HepG2 (cell line): ENCODE data around the gene IFNA7. TPM values are rescaled to one million over a fixed set of nuclear protein-coding genes. Genes with fewer than 3 reads are reported as not detected.

Experiments
- ATAC-seq: fragments of 200-7000 bp; cut with Tn5 transposase; 3 replicates; pipeline ENCODE4 v1.9.1; 2020; ENCODE audit warnings: mild to moderate bottlenecking, moderate library complexity
- BruUV-seq: library from RNA; stranded (reverse); fragments of 400-500 nt; replicated peaks from 2 replicates; lab custom pipeline; 2021; lab: Mats Ljungman, UMichigan
- CTCF ChIA-PET: fragments of 300-600 bp; formaldehyde crosslinking; extraction: SDS; loops from one replicate; lab custom pipeline; 2021; ENCODE audit warnings: low total read pairs, inconsistent platforms, low intra/inter-chr PET ratio; lab: Yijun Ruan, JAX
- POLR2A ChIA-PET: fragments of 350-600 bp; sonication (Branson Sonifier 250); formaldehyde crosslinking; loops from one replicate; lab custom pipeline; 2020; ENCODE audit warnings: antibody characterized with exemption, inconsistent platforms; lab: Yijun Ruan, JAX
- DNase-seq: peaks from one replicate; pipeline ENCODE4 v3.0.0-alpha.2; 2015; ENCODE audit warnings: low spot score
- FAIRE-seq: peaks from 3 replicates; lab custom pipeline; 2011; peaks lifted over from hg19 to GRCh38; lab: Jason Lieb, UNC
- H2AFZ ChIP-seq: one replicate; pipeline ENCODE4 v1.6.1; 2011; ENCODE audit warnings: low read length, inconsistent platforms
- H3K27ac ChIP-seq: fragments of 300-600 bp; 3 replicates; pipeline ENCODE4 v1.8.0; 2011; ENCODE audit warnings: mixed run types, mild to moderate bottlenecking, mixed read lengths, low read length, inconsistent platforms; ENCODE audit not compliant: insufficient read depth; ENCODE audit errors: extremely low read length
- H3K27me3 ChIP-seq, 2 experiments: fragments of 200-600 bp in 1 of 2; 2 replicates in 1 of 2; 3 replicates in 1 of 2; pipeline versions ENCODE4 v1.6.0 to v1.8.0; 2011; ENCODE audit warnings: low read length in 2 of 2, mild to moderate bottlenecking in 2 of 2, moderate library complexity in 2 of 2, inconsistent platforms in 1 of 2; ENCODE audit not compliant: insufficient read depth in 2 of 2, control insufficient read depth in 1 of 2
- H3K36me3 ChIP-seq, 2 experiments: fragments of 200-600 bp in 1 of 2; replicated peaks in 1 of 2; 2 replicates in 1 of 2; 3 replicates in 1 of 2; pipeline versions ENCODE4 v1.5.1 to v1.8.0; 2011; ENCODE audit warnings: low read length in 2 of 2, inconsistent platforms in 1 of 2; ENCODE audit not compliant: insufficient read depth in 2 of 2, control insufficient read depth in 1 of 2
- H3K4me1 ChIP-seq: 2 replicates; pipeline ENCODE4 v1.5.1; 2012; ENCODE audit warnings: low read length, inconsistent platforms; ENCODE audit not compliant: insufficient read depth
- H3K4me2 ChIP-seq: 2 replicates; pipeline ENCODE4 v1.6.0; 2011; ENCODE audit warnings: low read depth, low read length, inconsistent platforms
- H3K4me3 ChIP-seq, 3 experiments: fragments of 200-600 bp in 1 of 3; sonication (generic), shearing (Covaris generic) in 1 of 3; replicated peaks in 1 of 3; 2 replicates each; pipeline ENCODE4 v1.5.1; 2011 to 2016; ENCODE audit warnings: low read length in 3 of 3, inconsistent platforms in 2 of 3, low read depth in 2 of 3, mild to moderate bottlenecking in 2 of 3, control low read depth in 1 of 3, mixed read lengths in 1 of 3; ENCODE audit not compliant: insufficient read depth in 1 of 3
- H3K79me2 ChIP-seq: one replicate; pipeline ENCODE4 v1.6.1; 2011; ENCODE audit warnings: low read length, inconsistent platforms; ENCODE audit not compliant: insufficient read depth
- H3K9ac ChIP-seq: 2 replicates; pipeline ENCODE4 v1.6.0; 2011; ENCODE audit warnings: mild to moderate bottlenecking, low read depth, low read length, inconsistent platforms; ENCODE audit not compliant: insufficient read depth
- H3K9me3 ChIP-seq: 2 replicates; pipeline ENCODE4 v1.5.1; 2012; ENCODE audit warnings: mild to moderate bottlenecking, low read length
- H4K20me1 ChIP-seq: 2 replicates; pipeline ENCODE4 v1.6.0; 2011; ENCODE audit warnings: inconsistent platforms, mild to moderate bottlenecking, low read length, moderate library complexity; ENCODE audit not compliant: insufficient read depth
- GATA4 ChIP-seq: sonication (generic); IDR thresholded peaks from 2 replicates; pipeline ENCODE4 v1.6.1; 2016; ENCODE audit warnings: antibody characterized with exemption, low read depth, borderline replicate concordance
- ZNF7 ChIP-seq: IDR thresholded peaks from 2 replicates; pipeline ENCODE4 v1.6.1; 2016; ENCODE audit warnings: missing biosample characterization, missing genetic modification reagents
- ZNF768 ChIP-seq: sonication (generic); formaldehyde crosslinking; IDR thresholded peaks from 2 replicates; pipeline ENCODE4 v1.4.0; 2020; ENCODE audit warnings: missing genetic modification reagents
- whole genome bisulfite sequencing: methylation state at CpG from one replicate; pipeline ENCODE4 v1.1.6; 2017; ENCODE audit warnings: low lambda C conversion rate; 5-methylcytosine and 5-hydroxymethylcytosine counted together
- in situ Hi-C: cut with HindIII; loops from 2 replicates; pipeline ENCODE4 v1.10.0; 2017; ENCODE audit warnings: low pct_unique_long_range_greater_than_20kb; ENCODE audit not compliant: extremely low pct_ligation_motif_present
- intact Hi-C: fragments of 100-400 bp; cut with micrococcal nuclease; formaldehyde crosslinking; loops from one replicate; pipeline ENCODE4 v1.10.0; 2022; ENCODE audit not compliant: unreplicated experiment
- polyA plus RNA-seq, 8 experiments: library from polyadenylated mRNA; depleted of rRNA in 3 of 8; stranded (reverse) in 7 of 8; unstranded in 1 of 8; fragments of >200 nt; fragmentation: Illumina TruSeq in 4 of 8; extraction: Trizol in 4 of 8; gene quantifications; 2 replicates each; pipeline versions ENCODE4 v1.2.1 to v1.2.3, GENCODE V29; 2011 to 2016; ENCODE audit warnings: low read depth in 4 of 8, missing spikeins in 1 of 8, mixed read lengths in 1 of 8; ENCODE audit not compliant: insufficient read depth in 1 of 8
- small RNA-seq, 3 experiments: library from RNA; depleted of rRNA; stranded (forward); fragments of <200 nt; gene quantifications; one replicate each; pipeline ENCODE3, GENCODE V24; 2012; ENCODE audit warnings: low read depth in 2 of 3, low replicate concordance in 1 of 3; ENCODE audit not compliant: insufficient read length in 3 of 3, insufficient read depth in 2 of 3
- total RNA-seq, 5 experiments: library from RNA; depleted of rRNA; stranded (reverse); fragments of >200 nt; fragmentation: Illumina TruSeq; extraction: Trizol; gene quantifications; 2 replicates each; pipeline ENCODE4 v1.2.3, GENCODE V29; 2016; ENCODE audit warnings: low read depth in 1 of 5
- TF ChIP-seq, protein P1 (sequence below): sonication (generic); formaldehyde crosslinking; IDR thresholded peaks from 2 replicates; pipeline ENCODE4 v1.5.1; 2020; ENCODE audit warnings: mild to moderate bottlenecking, missing genetic modification reagents, moderate library complexity
- TF ChIP-seq, protein P2 (sequence below): IDR thresholded peaks from 2 replicates; pipeline ENCODE4 v1.6.1; 2012; ENCODE audit warnings: low read depth, low read length, improper control_type of control experiment

Gene IFNA7
- total and polyA plus RNA-seq, 2 of the 13 experiments (the other 11 are each of a cell fraction or from before 2014, with no cell fraction given): not detected

- intact Hi-C loops: no loop called here
- H3K36me3 ChIP-seq: no peaks in the 10 kb centered on the region
- no peak overlapping the region for H3K4me3 ChIP-seq
- TF ChIP-seq, protein P1, sequence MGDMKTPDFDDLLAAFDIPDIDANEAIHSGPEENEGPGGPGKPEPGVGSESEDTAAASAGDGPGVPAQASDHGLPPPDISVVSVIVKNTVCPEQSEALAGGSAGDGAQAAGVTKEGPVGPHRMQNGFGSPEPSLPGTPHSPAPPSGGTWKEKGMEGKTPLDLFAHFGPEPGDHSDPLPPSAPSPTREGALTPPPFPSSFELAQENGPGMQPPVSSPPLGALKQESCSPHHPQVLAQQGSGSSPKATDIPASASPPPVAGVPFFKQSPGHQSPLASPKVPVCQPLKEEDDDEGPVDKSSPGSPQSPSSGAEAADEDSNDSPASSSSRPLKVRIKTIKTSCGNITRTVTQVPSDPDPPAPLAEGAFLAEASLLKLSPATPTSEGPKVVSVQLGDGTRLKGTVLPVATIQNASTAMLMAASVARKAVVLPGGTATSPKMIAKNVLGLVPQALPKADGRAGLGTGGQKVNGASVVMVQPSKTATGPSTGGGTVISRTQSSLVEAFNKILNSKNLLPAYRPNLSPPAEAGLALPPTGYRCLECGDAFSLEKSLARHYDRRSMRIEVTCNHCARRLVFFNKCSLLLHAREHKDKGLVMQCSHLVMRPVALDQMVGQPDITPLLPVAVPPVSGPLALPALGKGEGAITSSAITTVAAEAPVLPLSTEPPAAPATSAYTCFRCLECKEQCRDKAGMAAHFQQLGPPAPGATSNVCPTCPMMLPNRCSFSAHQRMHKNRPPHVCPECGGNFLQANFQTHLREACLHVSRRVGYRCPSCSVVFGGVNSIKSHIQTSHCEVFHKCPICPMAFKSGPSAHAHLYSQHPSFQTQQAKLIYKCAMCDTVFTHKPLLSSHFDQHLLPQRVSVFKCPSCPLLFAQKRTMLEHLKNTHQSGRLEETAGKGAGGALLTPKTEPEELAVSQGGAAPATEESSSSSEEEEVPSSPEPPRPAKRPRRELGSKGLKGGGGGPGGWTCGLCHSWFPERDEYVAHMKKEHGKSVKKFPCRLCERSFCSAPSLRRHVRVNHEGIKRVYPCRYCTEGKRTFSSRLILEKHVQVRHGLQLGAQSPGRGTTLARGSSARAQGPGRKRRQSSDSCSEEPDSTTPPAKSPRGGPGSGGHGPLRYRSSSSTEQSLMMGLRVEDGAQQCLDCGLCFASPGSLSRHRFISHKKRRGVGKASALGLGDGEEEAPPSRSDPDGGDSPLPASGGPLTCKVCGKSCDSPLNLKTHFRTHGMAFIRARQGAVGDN (CRISPR knock-in tag): no peak
- TF ChIP-seq GATA4: no peak
- no peak for TF ChIP-seq ZNF7 (CRISPR knock-in tag)
- TF ChIP-seq ZNF768 (CRISPR knock-in tag): no peak
- TF ChIP-seq, protein P2, sequence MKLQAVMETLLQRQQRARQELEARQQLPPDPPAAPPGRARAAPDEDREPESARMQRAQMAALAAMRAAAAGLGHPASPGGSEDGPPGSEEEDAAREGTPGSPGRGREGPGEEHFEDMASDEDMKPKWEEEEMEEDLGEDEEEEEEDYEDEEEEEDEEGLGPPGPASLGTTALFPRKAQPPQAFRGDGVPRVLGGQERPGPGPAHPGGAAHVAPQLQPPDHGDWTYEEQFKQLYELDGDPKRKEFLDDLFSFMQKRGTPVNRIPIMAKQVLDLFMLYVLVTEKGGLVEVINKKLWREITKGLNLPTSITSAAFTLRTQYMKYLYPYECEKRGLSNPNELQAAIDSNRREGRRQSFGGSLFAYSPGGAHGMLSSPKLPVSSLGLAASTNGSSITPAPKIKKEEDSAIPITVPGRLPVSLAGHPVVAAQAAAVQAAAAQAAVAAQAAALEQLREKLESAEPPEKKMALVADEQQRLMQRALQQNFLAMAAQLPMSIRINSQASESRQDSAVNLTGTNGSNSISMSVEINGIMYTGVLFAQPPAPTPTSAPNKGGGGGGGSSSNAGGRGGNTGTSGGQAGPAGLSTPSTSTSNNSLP: no peak
- CTCF ChIA-PET: no interaction called here
- FAIRE-seq: no peak
- no peak for DNase-seq
- ATAC-seq: peak; percentile 35; the same call in 2 of the 3 replicates
- no peaks in the 10 kb centered on the region for H3K27me3 ChIP-seq
- no peak overlapping the region for H3K9ac ChIP-seq
- no peaks in the 10 kb centered on the region for H3K79me2 ChIP-seq
- no peaks in the 10 kb centered on the region for H4K20me1 ChIP-seq
- H2AFZ ChIP-seq: no peak overlapping the region
- no peak overlapping the region for H3K4me2 ChIP-seq
- 5% methylated on average over 3 of the region's 3 CpGs for WGBS
- no peak overlapping the region for H3K27ac ChIP-seq
- H3K9me3 ChIP-seq: no peaks in the 10 kb centered on the region; the same call in 1 of the 2 replicates
- POLR2A ChIA-PET: no interaction called here
- no TSS peak for BruUV-seq
- no peaks in the 10 kb centered on the region for H3K4me1 ChIP-seq
- in situ Hi-C loops: no loop called here
Observed at GRCh38 chr9:21153336-21154017, 48.5 kb downstream of the IFNA7 start.

Small RNA genes within 50 kb of the gene (small RNA-seq; reads per million reads assigned to genes)
- gene RF00019: 0 reads per million in 3 experiments

Other genes with a start within 250 kb of the IFNA7 start
- not detected in 2 replicates for gene HACD4, start 170.6 kb downstream of the IFNA7 start, total RNA-seq (2016; rRNA removed; fragmentation: Illumina TruSeq; extraction: Trizol)
- not detected in 2 replicates for gene HACD4, start 170.6 kb downstream of the IFNA7 start, polyA plus RNA-seq (2011; rRNA removed)
- gene IFNB1, start 124.3 kb downstream of the IFNA7 start, total RNA-seq (2016; rRNA removed; fragmentation: Illumina TruSeq; extraction: Trizol): not detected in 2 replicates
- gene IFNB1, start 124.3 kb downstream of the IFNA7 start, polyA plus RNA-seq (2011; rRNA removed): not detected in 2 replicates
- gene IFNW1, start 60.4 kb downstream of the IFNA7 start, total RNA-seq (2016; rRNA removed; fragmentation: Illumina TruSeq; extraction: Trizol): not detected in 2 replicates
- gene IFNW1, start 60.4 kb downstream of the IFNA7 start, polyA plus RNA-seq (2011; rRNA removed): not detected in 2 replicates
- gene IFNA21, start 35.5 kb downstream of the IFNA7 start, total RNA-seq (2016; rRNA removed; fragmentation: Illumina TruSeq; extraction: Trizol): not detected in 2 replicates
- gene IFNA21, start 35.5 kb downstream of the IFNA7 start, polyA plus RNA-seq (2011; rRNA removed): not detected in 2 replicates
- gene IFNA4, start 14.6 kb downstream of the IFNA7 start, total RNA-seq (2016; rRNA removed; fragmentation: Illumina TruSeq; extraction: Trizol): not detected in 2 replicates
- not detected in 2 replicates for gene IFNA4, start 14.6 kb downstream of the IFNA7 start, polyA plus RNA-seq (2011; rRNA removed)
- not detected in 2 replicates for gene IFNA10, start 4.9 kb upstream of the IFNA7 start, total RNA-seq (2016; rRNA removed; fragmentation: Illumina TruSeq; extraction: Trizol)
- not detected in 2 replicates for gene IFNA10, start 4.9 kb upstream of the IFNA7 start, polyA plus RNA-seq (2011; rRNA removed)
- gene IFNA16, start 15.1 kb upstream of the IFNA7 start, total RNA-seq (2016; rRNA removed; fragmentation: Illumina TruSeq; extraction: Trizol): not detected in 2 replicates
- gene IFNA16, start 15.1 kb upstream of the IFNA7 start, polyA plus RNA-seq (2011; rRNA removed): not detected in 2 replicates
- gene IFNA17, start 26.0 kb upstream of the IFNA7 start, total RNA-seq (2016; rRNA removed; fragmentation: Illumina TruSeq; extraction: Trizol): not detected in 2 replicates
- not detected in 2 replicates for gene IFNA17, start 26.0 kb upstream of the IFNA7 start, polyA plus RNA-seq (2011; rRNA removed)
- gene IFNA14, start 37.8 kb upstream of the IFNA7 start, total RNA-seq (2016; rRNA removed; fragmentation: Illumina TruSeq; extraction: Trizol): not detected in 2 replicates
- gene IFNA14, start 37.8 kb upstream of the IFNA7 start, polyA plus RNA-seq (2011; rRNA removed): not detected in 2 replicates
- not detected in 2 replicates for gene IFNA5, start 103.1 kb upstream of the IFNA7 start, total RNA-seq (2016; rRNA removed; fragmentation: Illumina TruSeq; extraction: Trizol)
- not detected in 2 replicates for gene IFNA5, start 103.1 kb upstream of the IFNA7 start, polyA plus RNA-seq (2011; rRNA removed)
- 17.7 and 32.7 TPM in 2 replicates for gene KLHL9, start 133.2 kb upstream of the IFNA7 start, total RNA-seq (2016; rRNA removed; fragmentation: Illumina TruSeq; extraction: Trizol)
- 8.1 and 8.7 TPM in 2 replicates for gene KLHL9, start 133.2 kb upstream of the IFNA7 start, polyA plus RNA-seq (2011; rRNA removed)
- not detected in 2 replicates for gene IFNA6, start 148.7 kb upstream of the IFNA7 start, total RNA-seq (2016; rRNA removed; fragmentation: Illumina TruSeq; extraction: Trizol)
- not detected in 2 replicates for gene IFNA6, start 148.7 kb upstream of the IFNA7 start, polyA plus RNA-seq (2011; rRNA removed)
- gene IFNA13, start 165.9 kb upstream of the IFNA7 start, total RNA-seq (2016; rRNA removed; fragmentation: Illumina TruSeq; extraction: Trizol): not detected in 2 replicates
- gene IFNA13, start 165.9 kb upstream of the IFNA7 start, polyA plus RNA-seq (2011; rRNA removed): not detected in 2 replicates
- gene IFNA2, start 183.2 kb upstream of the IFNA7 start, total RNA-seq (2016; rRNA removed; fragmentation: Illumina TruSeq; extraction: Trizol): not detected in 2 replicates
- not detected in 2 replicates for gene IFNA2, start 183.2 kb upstream of the IFNA7 start, polyA plus RNA-seq (2011; rRNA removed)
- gene IFNA8, start 206.9 kb upstream of the IFNA7 start, total RNA-seq (2016; rRNA removed; fragmentation: Illumina TruSeq; extraction: Trizol): not detected in 2 replicates
- gene IFNA8, start 206.9 kb upstream of the IFNA7 start, polyA plus RNA-seq (2011; rRNA removed): not detected in 2 replicates
- not detected in 2 replicates for gene IFNA1, start 238.2 kb upstream of the IFNA7 start, total RNA-seq (2016; rRNA removed; fragmentation: Illumina TruSeq; extraction: Trizol)
- gene IFNA1, start 238.2 kb upstream of the IFNA7 start, polyA plus RNA-seq (2011; rRNA removed): not detected in 2 replicates